Measurements from ENCODE around the gene PZP.
A peak's percentile ranks its signal among the peaks of the same experiment; 100 is the strongest.
"Not testable (repeated sequence)": the region's sequence is repeated elsewhere in the genome, so short reads cannot be mapped to it uniquely, and the experiment has no call there.

Gene PZP

GRCh38 chr12:9143929-9144729, 64.1 kb downstream of the PZP start:
- no peak for TF ChIP-seq CTCF (IDR thresholded peaks at IDR 0.05; ENCODE audit: low read depth, low read length)
- no peak overlapping the region for H3K4me3 ChIP-seq (ENCODE audit: low read depth, low read length)
- no peak for DNase-seq (ENCODE audit: low read depth, low spot score)
- in situ Hi-C loops (cut with HindIII; ENCODE audit: low sequenced_read_pairs) = no loop called here

GRCh38 chr12:9143137-9143536, 65.1 kb downstream of the PZP start:
- DNase-seq (ENCODE audit: low read depth, low spot score) = no peak
- no peak for TF ChIP-seq CTCF (IDR thresholded peaks at IDR 0.05; ENCODE audit: low read depth, low read length)
- no peak overlapping the region for H3K4me3 ChIP-seq (ENCODE audit: low read depth, low read length)
- in situ Hi-C loops (cut with HindIII; ENCODE audit: low sequenced_read_pairs) = no loop called here

- DNase-seq (ENCODE audit: low read depth, low spot score); in situ Hi-C loops (cut with HindIII; ENCODE audit: low sequenced_read_pairs): not testable (repeated sequence)
Observed at GRCh38 chr12:9139588-9140290, 68.5 kb downstream of the PZP start.

GRCh38 chr12:9135903-9136310, 72.3 kb downstream of the PZP start:
- no peak overlapping the region for H3K4me3 ChIP-seq (ENCODE audit: low read depth, low read length)
- no peak for TF ChIP-seq CTCF (IDR thresholded peaks at IDR 0.05; ENCODE audit: low read depth, low read length)
- in situ Hi-C loops (cut with HindIII; ENCODE audit: low sequenced_read_pairs) = no loop called here
- no peak for DNase-seq (ENCODE audit: low read depth, low spot score)

More at GRCh38 chr12:9139588-9140290, 68.5 kb downstream of the PZP start:
- not testable (repeated sequence) for H3K4me3 ChIP-seq (ENCODE audit: low read depth, low read length)

- in situ Hi-C loops (cut with HindIII; ENCODE audit: low sequenced_read_pairs) = no loop called here
- H3K4me3 ChIP-seq (ENCODE audit: low read depth, low read length) = no peak overlapping the region
- DNase-seq (ENCODE audit: low read depth, low spot score) = no peak
- no peak for TF ChIP-seq CTCF (IDR thresholded peaks at IDR 0.05; ENCODE audit: low read depth, low read length)
Observed at GRCh38 chr12:9134981-9135628, 73.1 kb downstream of the PZP start.

GRCh38 chr12:9133216-9133916, 74.8 kb downstream of the PZP start:
- peak; percentile 2 for DNase-seq (ENCODE audit: low read depth, low spot score)
- TF ChIP-seq CTCF (IDR thresholded peaks at IDR 0.05; ENCODE audit: low read depth, low read length) = no peak
- H3K4me3 ChIP-seq (ENCODE audit: low read depth, low read length) = no peak overlapping the region
- in situ Hi-C loops (cut with HindIII; ENCODE audit: low sequenced_read_pairs) = no loop called here

Data from astrocyte of the spinal cord (primary cell).